Choroid plexus epithelial cell (primary cell): ENCODE measurements around the gene PILRB.
A peak's percentile ranks its signal among the peaks of the same experiment; 100 is the strongest.

Experiments used
- DNase-seq: peaks from one replicate; pipeline ENCODE4 v3.0.0-alpha.2; 2010; ENCODE audit warnings: low read depth
- H3K4me3 ChIP-seq: 2 replicates; pipeline ENCODE4 v1.5.1; 2011; ENCODE audit warnings: low read depth, mild to moderate bottlenecking, control low read depth, low read length, moderate library complexity
- TF ChIP-seq, protein P1 (sequence below): conservative IDR thresholded peaks from 2 replicates; pipeline ENCODE4 v1.5.1; 2011; ENCODE audit warnings: low read depth, mild to moderate bottlenecking, control low read depth, inconsistent platforms, low read length, moderate library complexity

Gene PILRB

DNA sequence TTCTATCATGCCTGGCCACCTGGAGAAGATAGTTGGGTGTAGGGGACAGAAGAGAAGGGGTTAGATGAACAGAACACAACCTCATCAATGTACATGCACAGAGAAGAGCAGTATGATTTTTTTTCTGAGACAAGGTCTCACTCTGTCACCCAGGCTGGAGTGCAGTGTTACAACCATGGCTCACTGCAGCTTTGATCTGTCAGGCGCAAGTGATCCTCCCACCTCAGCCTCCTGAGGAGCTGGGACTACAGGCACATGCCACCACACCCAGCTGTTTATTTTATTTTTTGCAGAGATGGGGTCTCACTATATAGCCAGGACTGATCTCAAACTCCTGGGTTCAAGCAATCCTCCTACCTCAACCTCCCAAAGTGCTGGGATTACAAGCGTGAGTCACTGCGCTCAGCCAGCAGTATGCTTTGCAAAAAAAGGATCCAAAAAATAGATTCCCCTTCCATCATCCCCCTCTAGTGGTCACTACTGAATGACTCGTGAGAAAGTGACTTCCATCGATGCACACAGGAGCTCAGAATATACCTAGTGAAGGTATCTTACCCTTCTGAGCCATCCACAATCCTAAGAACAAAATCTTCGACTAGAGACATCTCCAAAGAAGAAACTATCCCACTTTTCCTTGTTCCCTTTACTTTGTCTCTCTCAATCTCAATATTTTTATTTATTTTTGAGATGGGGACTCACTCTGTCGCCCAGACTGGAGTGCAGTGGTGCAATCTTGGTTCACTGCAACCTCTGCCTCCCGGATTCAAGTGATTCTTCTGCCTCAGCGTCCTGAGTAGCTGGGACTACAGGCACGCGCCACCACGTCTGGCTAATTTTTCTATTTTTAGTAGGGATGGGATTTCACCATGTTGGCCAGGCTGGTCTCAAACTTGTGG is 49.6 kb downstream of the PILRB start:
- TF ChIP-seq, protein P1, sequence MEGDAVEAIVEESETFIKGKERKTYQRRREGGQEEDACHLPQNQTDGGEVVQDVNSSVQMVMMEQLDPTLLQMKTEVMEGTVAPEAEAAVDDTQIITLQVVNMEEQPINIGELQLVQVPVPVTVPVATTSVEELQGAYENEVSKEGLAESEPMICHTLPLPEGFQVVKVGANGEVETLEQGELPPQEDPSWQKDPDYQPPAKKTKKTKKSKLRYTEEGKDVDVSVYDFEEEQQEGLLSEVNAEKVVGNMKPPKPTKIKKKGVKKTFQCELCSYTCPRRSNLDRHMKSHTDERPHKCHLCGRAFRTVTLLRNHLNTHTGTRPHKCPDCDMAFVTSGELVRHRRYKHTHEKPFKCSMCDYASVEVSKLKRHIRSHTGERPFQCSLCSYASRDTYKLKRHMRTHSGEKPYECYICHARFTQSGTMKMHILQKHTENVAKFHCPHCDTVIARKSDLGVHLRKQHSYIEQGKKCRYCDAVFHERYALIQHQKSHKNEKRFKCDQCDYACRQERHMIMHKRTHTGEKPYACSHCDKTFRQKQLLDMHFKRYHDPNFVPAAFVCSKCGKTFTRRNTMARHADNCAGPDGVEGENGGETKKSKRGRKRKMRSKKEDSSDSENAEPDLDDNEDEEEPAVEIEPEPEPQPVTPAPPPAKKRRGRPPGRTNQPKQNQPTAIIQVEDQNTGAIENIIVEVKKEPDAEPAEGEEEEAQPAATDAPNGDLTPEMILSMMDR = peak; percentile 73
- H3K4me3 ChIP-seq = no peak overlapping the region
- peak; percentile 88 for DNase-seq

GRCh38 chr7:100411101-100411500 is 53.2 kb downstream of the PILRB start:
- no peak for DNase-seq
- H3K4me3 ChIP-seq = no peak overlapping the region
- TF ChIP-seq, protein P1 = no peak

DNA sequence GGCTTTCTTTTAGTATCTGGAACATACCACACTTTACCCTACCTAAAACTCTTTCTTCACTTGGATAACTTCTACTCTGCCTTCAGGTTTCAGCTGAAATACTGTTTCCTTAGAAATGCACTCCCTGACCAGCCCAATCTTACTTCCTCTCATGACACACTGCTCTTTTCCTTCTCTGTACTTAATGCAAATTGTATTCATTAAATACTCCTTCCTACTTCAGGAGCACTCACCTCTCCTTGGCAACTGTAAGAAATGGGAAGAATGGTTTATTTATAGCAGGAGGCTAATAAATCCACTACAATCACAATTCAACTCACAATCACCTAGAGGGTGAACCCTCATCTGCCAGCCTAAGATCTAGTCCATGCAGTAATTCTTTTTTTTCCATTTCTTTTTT is 55.4 kb downstream of the PILRB start:
- no peak overlapping the region for H3K4me3 ChIP-seq
- TF ChIP-seq, protein P1 = no peak
- DNase-seq = no peak

- DNase-seq = no peak
- TF ChIP-seq, protein P1 = no peak
- H3K4me3 ChIP-seq = no peak overlapping the region
Observed at GRCh38 chr7:100413889-100414288, 56.0 kb downstream of the PILRB start.

DNA sequence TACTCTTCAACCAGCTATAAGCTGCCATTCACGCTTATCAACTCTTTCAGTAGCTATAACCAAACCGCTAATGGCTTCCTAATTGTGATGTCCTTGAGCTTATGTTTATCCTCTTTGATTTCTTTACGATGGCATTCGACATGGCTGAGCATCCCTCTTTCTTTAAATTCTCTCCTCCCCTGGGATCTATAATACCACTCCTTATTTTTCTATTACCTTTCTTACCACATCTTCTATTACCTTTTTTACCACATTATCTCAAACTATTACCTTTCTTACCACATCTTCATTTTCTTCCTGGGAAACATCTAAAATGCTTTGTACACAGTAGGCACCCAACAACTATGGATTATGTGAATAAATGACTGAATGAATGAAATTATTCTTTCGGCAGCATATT is 57.5 kb downstream of the PILRB start:
- H3K4me3 ChIP-seq = no peak overlapping the region
- TF ChIP-seq, protein P1 = no peak
- DNase-seq = no peak
